Measurements from ENCODE around the gene HECTD2.

DNA sequence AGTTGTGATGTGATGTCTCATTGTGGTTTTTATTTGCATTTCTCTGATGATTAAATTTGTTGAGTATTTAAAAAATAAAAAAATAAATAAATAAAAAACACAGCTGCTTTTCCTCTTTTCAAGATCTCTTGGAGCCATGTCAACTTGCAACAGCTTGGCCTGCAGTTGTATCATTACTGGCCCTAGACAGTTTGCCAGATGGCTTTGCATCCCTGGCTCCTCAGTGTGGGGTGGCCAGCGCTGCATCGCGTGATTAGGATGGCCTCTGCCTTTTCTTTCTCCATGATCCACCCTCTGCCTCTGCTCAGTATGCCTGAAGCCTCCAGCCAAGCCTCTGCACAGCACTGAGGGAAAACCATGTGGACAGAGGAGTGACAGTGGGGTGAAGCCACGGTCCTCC, 126.0 kb downstream of the HECTD2 start:
- TF ChIP-seq, protein P1, sequence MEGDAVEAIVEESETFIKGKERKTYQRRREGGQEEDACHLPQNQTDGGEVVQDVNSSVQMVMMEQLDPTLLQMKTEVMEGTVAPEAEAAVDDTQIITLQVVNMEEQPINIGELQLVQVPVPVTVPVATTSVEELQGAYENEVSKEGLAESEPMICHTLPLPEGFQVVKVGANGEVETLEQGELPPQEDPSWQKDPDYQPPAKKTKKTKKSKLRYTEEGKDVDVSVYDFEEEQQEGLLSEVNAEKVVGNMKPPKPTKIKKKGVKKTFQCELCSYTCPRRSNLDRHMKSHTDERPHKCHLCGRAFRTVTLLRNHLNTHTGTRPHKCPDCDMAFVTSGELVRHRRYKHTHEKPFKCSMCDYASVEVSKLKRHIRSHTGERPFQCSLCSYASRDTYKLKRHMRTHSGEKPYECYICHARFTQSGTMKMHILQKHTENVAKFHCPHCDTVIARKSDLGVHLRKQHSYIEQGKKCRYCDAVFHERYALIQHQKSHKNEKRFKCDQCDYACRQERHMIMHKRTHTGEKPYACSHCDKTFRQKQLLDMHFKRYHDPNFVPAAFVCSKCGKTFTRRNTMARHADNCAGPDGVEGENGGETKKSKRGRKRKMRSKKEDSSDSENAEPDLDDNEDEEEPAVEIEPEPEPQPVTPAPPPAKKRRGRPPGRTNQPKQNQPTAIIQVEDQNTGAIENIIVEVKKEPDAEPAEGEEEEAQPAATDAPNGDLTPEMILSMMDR (IDR thresholded peaks at IDR 0.05) = no peak
- no peak for TF ChIP-seq ZFX (IDR thresholded peaks at IDR 0.05; ENCODE audit: borderline replicate concordance)
